IMR-90 (cell line): ENCODE measurements around the gene KLHL28. TPM values are rescaled to one million over a fixed set of nuclear protein-coding genes. Genes with fewer than 3 reads are reported as not detected.

ENCODE experiments used
- ATAC-seq: fragments of 200-7000 bp; cut with Tn5 transposase; 2 replicates; pipeline ENCODE4 v1.9.1; 2020; ENCODE audit warnings: low read depth, mild to moderate bottlenecking, moderate library complexity
- BruUV-seq: library from RNA; stranded (reverse); fragments of 400-500 nt; replicated peaks from 2 replicates; lab custom pipeline; 2021; lab: Mats Ljungman, UMichigan
- CTCF ChIA-PET: fragments of 300-600 bp; formaldehyde crosslinking; extraction: SDS; loops from one replicate; lab custom pipeline; 2021; ENCODE audit warnings: antibody characterized with exemption; lab: Yijun Ruan, JAX
- POLR2A ChIA-PET: fragments of 300-600 bp; sonication (Branson Sonifier 250); formaldehyde crosslinking; loops from one replicate; lab custom pipeline; 2022; ENCODE audit warnings: antibody characterized with exemption; ENCODE audit not compliant: unreplicated experiment; lab: Charles Lee
- DNase-seq: peaks from one replicate; pipeline ENCODE4 v3.0.0; 2013
- H2AFZ ChIP-seq: replicated peaks from 2 replicates; pipeline ENCODE3; 2013; ENCODE audit warnings: low read length, mild to moderate bottlenecking; ENCODE audit not compliant: poor library complexity
- H2AK5ac ChIP-seq: 2 replicates; pipeline ENCODE4 v1.6.1; 2013; ENCODE audit warnings: low read depth, low read length, inconsistent platforms
- H2AK9ac ChIP-seq: replicated peaks from 2 replicates; pipeline ENCODE3; 2013; ENCODE audit warnings: mild to moderate bottlenecking, low read depth, low read length, moderate library complexity; ENCODE audit not compliant: poor library complexity
- H2BK120ac ChIP-seq: 2 replicates; pipeline ENCODE4 v1.6.1; 2013; ENCODE audit warnings: low read depth, low read length, inconsistent platforms
- H2BK15ac ChIP-seq: 3 replicates; pipeline ENCODE4 v1.6.1; 2013; ENCODE audit warnings: low read depth, low read length, inconsistent platforms
- H2BK20ac ChIP-seq: 2 replicates; pipeline ENCODE4 v1.6.1; 2013; ENCODE audit warnings: low read depth, mild to moderate bottlenecking, inconsistent platforms, low read length, moderate library complexity
- H2BK5ac ChIP-seq: 2 replicates; pipeline ENCODE4 v1.6.1; 2013; ENCODE audit warnings: mild to moderate bottlenecking, low read depth, low read length, inconsistent platforms; ENCODE audit not compliant: poor library complexity, severe bottlenecking
- H3K14ac ChIP-seq: replicated peaks from 2 replicates; pipeline ENCODE4 v1.6.1; 2013; ENCODE audit warnings: low read depth, low read length, inconsistent platforms
- H3K18ac ChIP-seq: 2 replicates; pipeline ENCODE4 v1.6.1; 2013; ENCODE audit warnings: low read depth, low read length, control low read depth
- H3K23ac ChIP-seq: 2 replicates; pipeline ENCODE4 v1.6.1; 2013; ENCODE audit warnings: low read depth, low read length, inconsistent platforms
- H3K27ac ChIP-seq: 2 replicates; pipeline ENCODE4 v1.5.1; 2013; ENCODE audit warnings: mild to moderate bottlenecking, control low read depth, low read length; ENCODE audit not compliant: insufficient read depth
- H3K27me3 ChIP-seq: 2 replicates; pipeline ENCODE4 v1.6.1; 2013; ENCODE audit warnings: low read length; ENCODE audit not compliant: control insufficient read depth, insufficient read depth
- H3K36me3 ChIP-seq: 2 replicates; pipeline ENCODE4 v1.6.1; 2013; ENCODE audit warnings: low read length, mixed read lengths; ENCODE audit not compliant: control insufficient read depth, insufficient read depth
- H3K4ac ChIP-seq: 2 replicates; pipeline ENCODE4 v1.6.1; 2013; ENCODE audit warnings: low read depth, low read length, inconsistent platforms
- H3K4me1 ChIP-seq: 2 replicates; pipeline ENCODE4 v1.6.1; 2013; ENCODE audit warnings: low read length, mixed read lengths; ENCODE audit not compliant: control insufficient read depth, insufficient read depth
- H3K4me2 ChIP-seq: 2 replicates; pipeline ENCODE4 v1.6.1; 2013; ENCODE audit warnings: low read depth, mild to moderate bottlenecking, control low read depth, low read length, moderate library complexity
- H3K4me3 ChIP-seq: 2 replicates; pipeline ENCODE4 v1.5.1; 2013; ENCODE audit warnings: low read depth, mild to moderate bottlenecking, control low read depth, low read length, moderate library complexity; ENCODE audit not compliant: insufficient read depth
- H3K56ac ChIP-seq: 2 replicates; pipeline ENCODE4 v1.6.1; 2013; ENCODE audit warnings: low read length, inconsistent platforms; ENCODE audit not compliant: insufficient read depth; ENCODE audit errors: extremely low read depth
- H3K79me1 ChIP-seq, 2 experiments: 2 replicates each; pipeline ENCODE4 v1.6.1; 2013; ENCODE audit warnings: low read length in 2 of 2, inconsistent platforms in 1 of 2, low read depth in 1 of 2
- H3K9ac ChIP-seq: 2 replicates; pipeline ENCODE4 v1.6.1; 2013; ENCODE audit warnings: low read depth, low read length, control low read depth
- H3K9me1 ChIP-seq: 2 replicates; pipeline ENCODE4 v1.6.1; 2013; ENCODE audit warnings: low read length, inconsistent platforms; ENCODE audit not compliant: insufficient read depth
- H3K9me3 ChIP-seq: 2 replicates; pipeline ENCODE4 v1.6.1; 2013; ENCODE audit warnings: low read length; ENCODE audit not compliant: control insufficient read depth, insufficient read depth
- H4K20me1 ChIP-seq: 2 replicates; pipeline ENCODE4 v1.6.1; 2013; ENCODE audit warnings: low read length, inconsistent platforms; ENCODE audit not compliant: insufficient read depth
- H4K5ac ChIP-seq: 2 replicates; pipeline ENCODE4 v1.6.1; 2013; ENCODE audit warnings: mild to moderate bottlenecking, low read depth, low read length, control low read depth
- H4K8ac ChIP-seq, 2 experiments: 2 replicates each; pipeline ENCODE4 v1.6.1; 2013; ENCODE audit warnings: low read depth in 2 of 2, low read length in 2 of 2, control low read depth in 1 of 2, inconsistent platforms in 1 of 2
- H4K91ac ChIP-seq: 2 replicates; pipeline ENCODE4 v1.6.1; 2013; ENCODE audit warnings: low read depth, low read length, inconsistent platforms; ENCODE audit not compliant: insufficient read depth
- NFE2L2 ChIP-seq: fragments of 150-350 bp; IDR thresholded peaks from 2 replicates; pipeline ENCODE4 v1.6.1; 2016; ENCODE audit warnings: low read depth, mild to moderate bottlenecking, low read length
- RCOR1 ChIP-seq: IDR thresholded peaks from 2 replicates; pipeline ENCODE4 v1.6.1; 2012; ENCODE audit warnings: mild to moderate bottlenecking, low read length, improper control_type of control experiment; ENCODE audit not compliant: insufficient replicate concordance
- SMC3 ChIP-seq: fragments of 150-350 bp; IDR thresholded peaks from 2 replicates; pipeline ENCODE4 v1.6.1; 2016; ENCODE audit warnings: low read depth, mild to moderate bottlenecking, antibody characterized with exemption, low read length, moderate library complexity
- USF2 ChIP-seq: fragments of 150-350 bp; IDR thresholded peaks from 2 replicates; pipeline ENCODE4 v1.6.1; 2017; ENCODE audit warnings: mild to moderate bottlenecking, antibody characterized with exemption, low read length, low read depth
- WGBS, 2 experiments: methylation state at CpG; one replicate each; pipeline versions ENCODE4 v1.1.5 to v1.1.7; 2013; ENCODE audit warnings: missing lambda C conversion rate in 2 of 2; ENCODE audit not compliant: insufficient read length in 1 of 2; ENCODE audit errors: extremely low coverage in 2 of 2; 5-methylcytosine and 5-hydroxymethylcytosine counted together
- dilution Hi-C: fragments of 300-500 bp; cut with HindIII; formaldehyde crosslinking; loops from one replicate; pipeline ENCODE4 v1.14.3; 2018; ENCODE audit warnings: low sequenced_read_pairs; ENCODE audit not compliant: unreplicated experiment
- in situ Hi-C: fragments of 300-500 bp; cut with MboI; formaldehyde crosslinking; loops from 3 replicates; pipeline ENCODE4 v1.14.3; 2019; ENCODE audit warnings: low sequenced_read_pairs, inconsistent platforms, mixed read lengths
- intact Hi-C: fragments of 100-400 bp; cut with micrococcal nuclease; formaldehyde crosslinking; loops from 2 replicates; pipeline ENCODE4 v1.10.0; 2022
- polyA plus RNA-seq, 3 experiments: library from polyadenylated mRNA; depleted of rRNA; stranded (reverse); fragments of >200 nt; gene quantifications; 2 replicates each; pipeline ENCODE4 v1.2.3, GENCODE V29; 2012; ENCODE audit warnings: low replicate concordance in 1 of 3
- total RNA-seq: library from RNA; depleted of rRNA; stranded (reverse); fragments of >200 nt; gene quantifications from 2 replicates; pipeline ENCODE4 v1.2.3, GENCODE V29; 2012

Gene KLHL28
- total and polyA plus RNA-seq, 2 of the 4 experiments (the other 2 are of a cell fraction), result 2.9 to 7.7 TPM

- TF ChIP-seq USF2, result no peak
These were observed 71.9 kb downstream of the KLHL28 start (continued) for GRCh38 chr14:44889595-44890471.

GRCh38 chr14:44887596-44887955, 74.2 kb downstream of the KLHL28 start:
- no peak overlapping the region for H4K5ac ChIP-seq
- no peaks in the 10 kb centered on the region; the same call in 1 of the 2 replicates for H3K4me1 ChIP-seq
- no TSS peak for BruUV-seq
- H2BK5ac ChIP-seq, result no peak overlapping the region
- DNase-seq (no peak), ATAC-seq (no peak)
- no peak overlapping the region for H3K4me3 ChIP-seq
- H3K23ac ChIP-seq, result no peak overlapping the region
- H4K8ac ChIP-seq, result no peak overlapping the region
- H3K18ac ChIP-seq, result no peak overlapping the region
- H2AFZ ChIP-seq, result no peak overlapping the region
- H4K20me1 ChIP-seq, result no peaks in the 10 kb centered on the region
- H3K14ac ChIP-seq, result no peak overlapping the region
- H3K27ac ChIP-seq, result no peak overlapping the region
- no peak overlapping the region for H3K9ac ChIP-seq
- dilution Hi-C loops (no loop called here), intact Hi-C loops (no loop called here), in situ Hi-C loops (no loop called here)
- ChIA-PET POLR2A (no interaction called here), CTCF (no interaction called here)
- H2AK9ac ChIP-seq, result no peak overlapping the region
- H2BK120ac ChIP-seq, result no peak overlapping the region
- H3K79me1 ChIP-seq, result no peaks in the 10 kb centered on the region
- H3K36me3 ChIP-seq, result no peaks in the 10 kb centered on the region
- H3K9me3 ChIP-seq, result no peaks in the 10 kb centered on the region
- no peaks in the 10 kb centered on the region for H3K9me1 ChIP-seq
- no peak overlapping the region for H2AK5ac ChIP-seq
- no peak overlapping the region for H3K56ac ChIP-seq
- no peak overlapping the region for H3K4ac ChIP-seq
- no peak overlapping the region for H2BK20ac ChIP-seq
- H4K91ac ChIP-seq, result no peak overlapping the region
- no peak overlapping the region for H2BK15ac ChIP-seq
- no peaks in the 10 kb centered on the region for H3K27me3 ChIP-seq
- H3K4me2 ChIP-seq, result no peak overlapping the region
- TF ChIP-seq NFE2L2, result no peak
- TF ChIP-seq SMC3, result no peak
- TF ChIP-seq RCOR1, result no peak
- 87% methylated on average over 8 of the region's 16 CpGs; no CpG with 5 or more reads in 1 of the 2 experiments for WGBS, 2 experiments
